Transverse colon (tissue), 3 donors: Measurements from ENCODE around the gene ZC3H7A.

Experiments
- EP300 ChIP-seq: sonication (generic); formaldehyde crosslinking; IDR thresholded peaks from one replicate; pipeline ENCODE4 v1.6.1; 2017; ENCODE audit warnings: antibody characterized with exemption, low read depth
- POLR2A ChIP-seq: fragments of 450-650 bp; IDR thresholded peaks from one replicate; pipeline ENCODE4 v1.6.1; 2016; ENCODE audit warnings: antibody characterized with exemption, mild to moderate bottlenecking, moderate library complexity
- TF ChIP-seq, protein P1 (sequence below), 5 experiments: fragments of 200-600 bp in 3 of 5; fragments of 450-650 bp in 2 of 5; sonication (generic) in 3 of 5; IDR thresholded peaks; 1 replicate in 2 of 5; 2 replicates in 3 of 5; pipeline ENCODE4 v1.5.1; 2016 to 2017; ENCODE audit warnings: antibody characterized with exemption in 5 of 5, inconsistent platforms in 3 of 5, mild to moderate bottlenecking in 2 of 5, moderate library complexity in 1 of 5

DNA sequence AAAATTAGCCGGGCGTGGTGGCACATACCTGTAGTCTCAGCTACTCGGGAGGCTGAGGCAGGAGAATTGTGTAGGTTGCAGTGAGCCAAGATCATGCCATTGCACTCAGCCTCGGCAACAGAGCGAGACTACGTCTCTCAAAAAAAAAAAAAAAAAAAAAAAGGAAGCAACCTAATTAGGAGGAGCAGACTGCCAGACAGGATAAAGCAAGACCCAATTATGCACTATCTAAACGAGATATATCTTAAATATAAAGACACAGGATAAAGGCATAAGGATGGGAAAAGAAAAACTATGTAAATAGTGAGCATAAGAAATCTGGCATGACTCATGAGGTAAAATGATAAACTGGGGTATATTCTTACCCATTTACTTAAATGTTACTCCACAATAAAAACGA is 59.3 kb downstream of the ZC3H7A start:
- TF ChIP-seq EP300 (no peak), POLR2A (no peak)
- TF ChIP-seq, protein P1, sequence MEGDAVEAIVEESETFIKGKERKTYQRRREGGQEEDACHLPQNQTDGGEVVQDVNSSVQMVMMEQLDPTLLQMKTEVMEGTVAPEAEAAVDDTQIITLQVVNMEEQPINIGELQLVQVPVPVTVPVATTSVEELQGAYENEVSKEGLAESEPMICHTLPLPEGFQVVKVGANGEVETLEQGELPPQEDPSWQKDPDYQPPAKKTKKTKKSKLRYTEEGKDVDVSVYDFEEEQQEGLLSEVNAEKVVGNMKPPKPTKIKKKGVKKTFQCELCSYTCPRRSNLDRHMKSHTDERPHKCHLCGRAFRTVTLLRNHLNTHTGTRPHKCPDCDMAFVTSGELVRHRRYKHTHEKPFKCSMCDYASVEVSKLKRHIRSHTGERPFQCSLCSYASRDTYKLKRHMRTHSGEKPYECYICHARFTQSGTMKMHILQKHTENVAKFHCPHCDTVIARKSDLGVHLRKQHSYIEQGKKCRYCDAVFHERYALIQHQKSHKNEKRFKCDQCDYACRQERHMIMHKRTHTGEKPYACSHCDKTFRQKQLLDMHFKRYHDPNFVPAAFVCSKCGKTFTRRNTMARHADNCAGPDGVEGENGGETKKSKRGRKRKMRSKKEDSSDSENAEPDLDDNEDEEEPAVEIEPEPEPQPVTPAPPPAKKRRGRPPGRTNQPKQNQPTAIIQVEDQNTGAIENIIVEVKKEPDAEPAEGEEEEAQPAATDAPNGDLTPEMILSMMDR (IDR thresholded peaks at IDR 0.05): no peak
